NB4 (cell line): ENCODE results near the gene ACO1.

Experiments
- POLR2A ChIP-seq: IDR thresholded peaks from 2 replicates; pipeline ENCODE4 v1.6.1; 2011; ENCODE audit warnings: mild to moderate bottlenecking; ENCODE audit not compliant: insufficient read length; ENCODE audit errors: extremely low read depth
- TF ChIP-seq, protein P1 (sequence below): IDR thresholded peaks from one replicate; pipeline ENCODE4 v1.5.1; 2012; ENCODE audit warnings: low read depth, low read length
- TF ChIP-seq, protein P2 (sequence below): IDR thresholded peaks from 2 replicates; pipeline ENCODE4 v1.6.1; 2011; ENCODE audit warnings: low read depth, low read length

DNA sequence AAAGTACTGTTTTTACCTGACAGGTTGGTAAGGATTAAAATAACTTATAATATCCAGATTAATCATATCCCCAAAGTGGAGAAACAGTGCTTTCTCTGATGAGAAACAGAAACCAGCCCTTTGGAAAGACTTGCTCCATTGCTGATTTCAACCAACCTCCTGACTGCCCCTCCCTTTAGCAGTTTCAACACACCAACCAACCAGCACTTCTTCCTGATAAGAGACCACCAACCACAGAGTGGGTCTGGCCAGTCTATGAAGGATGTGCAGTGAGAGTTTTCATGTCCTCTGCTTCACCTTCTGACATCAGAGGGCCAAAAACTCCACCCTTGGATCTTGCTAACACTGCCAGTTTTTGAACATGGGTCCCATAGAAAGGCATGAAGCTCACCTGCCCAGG, 113.5 kb downstream of the ACO1 start:
- TF ChIP-seq, protein P1, sequence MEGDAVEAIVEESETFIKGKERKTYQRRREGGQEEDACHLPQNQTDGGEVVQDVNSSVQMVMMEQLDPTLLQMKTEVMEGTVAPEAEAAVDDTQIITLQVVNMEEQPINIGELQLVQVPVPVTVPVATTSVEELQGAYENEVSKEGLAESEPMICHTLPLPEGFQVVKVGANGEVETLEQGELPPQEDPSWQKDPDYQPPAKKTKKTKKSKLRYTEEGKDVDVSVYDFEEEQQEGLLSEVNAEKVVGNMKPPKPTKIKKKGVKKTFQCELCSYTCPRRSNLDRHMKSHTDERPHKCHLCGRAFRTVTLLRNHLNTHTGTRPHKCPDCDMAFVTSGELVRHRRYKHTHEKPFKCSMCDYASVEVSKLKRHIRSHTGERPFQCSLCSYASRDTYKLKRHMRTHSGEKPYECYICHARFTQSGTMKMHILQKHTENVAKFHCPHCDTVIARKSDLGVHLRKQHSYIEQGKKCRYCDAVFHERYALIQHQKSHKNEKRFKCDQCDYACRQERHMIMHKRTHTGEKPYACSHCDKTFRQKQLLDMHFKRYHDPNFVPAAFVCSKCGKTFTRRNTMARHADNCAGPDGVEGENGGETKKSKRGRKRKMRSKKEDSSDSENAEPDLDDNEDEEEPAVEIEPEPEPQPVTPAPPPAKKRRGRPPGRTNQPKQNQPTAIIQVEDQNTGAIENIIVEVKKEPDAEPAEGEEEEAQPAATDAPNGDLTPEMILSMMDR = no peak
- TF ChIP-seq, protein P2, sequence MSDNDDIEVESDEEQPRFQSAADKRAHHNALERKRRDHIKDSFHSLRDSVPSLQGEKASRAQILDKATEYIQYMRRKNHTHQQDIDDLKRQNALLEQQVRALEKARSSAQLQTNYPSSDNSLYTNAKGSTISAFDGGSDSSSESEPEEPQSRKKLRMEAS = no peak
- TF ChIP-seq POLR2A = no peak
